ENCODE measurements around the gene STAC.

- TF ChIP-seq MAFK (IDR thresholded peaks at IDR 0.05; ENCODE audit: low read length) (no peak), EWSR1 (IDR thresholded peaks at IDR 0.05; ENCODE audit: borderline replicate concordance, low read depth, partially characterized antibody) (no peak), SMAD4 (CRISPR knock-in tag; conservative IDR thresholded peaks at IDR 0.05) (no peak), MAZ (CRISPR knock-in tag; conservative IDR thresholded peaks at IDR 0.05 in 1 of 2, IDR thresholded peaks at IDR 0.05 in 1 of 2) (no peak), FOXP1 (CRISPR knock-in tag; IDR thresholded peaks at IDR 0.05) (no peak), ZFPM2 (CRISPR knock-in tag; IDR thresholded peaks at IDR 0.05) (no peak), LEF1 (IDR thresholded peaks at IDR 0.05) (no peak), ZFP36 (IDR thresholded peaks at IDR 0.05; ENCODE audit: low read depth, low read length, partially characterized antibody) (no peak), TGIF2 (CRISPR knock-in tag; IDR thresholded peaks at IDR 0.05) (no peak), EZH2 (IDR thresholded peaks at IDR 0.05; ENCODE audit: borderline replicate concordance, low read depth, low read length) (no peak)
- TF ChIP-seq, protein P1, sequence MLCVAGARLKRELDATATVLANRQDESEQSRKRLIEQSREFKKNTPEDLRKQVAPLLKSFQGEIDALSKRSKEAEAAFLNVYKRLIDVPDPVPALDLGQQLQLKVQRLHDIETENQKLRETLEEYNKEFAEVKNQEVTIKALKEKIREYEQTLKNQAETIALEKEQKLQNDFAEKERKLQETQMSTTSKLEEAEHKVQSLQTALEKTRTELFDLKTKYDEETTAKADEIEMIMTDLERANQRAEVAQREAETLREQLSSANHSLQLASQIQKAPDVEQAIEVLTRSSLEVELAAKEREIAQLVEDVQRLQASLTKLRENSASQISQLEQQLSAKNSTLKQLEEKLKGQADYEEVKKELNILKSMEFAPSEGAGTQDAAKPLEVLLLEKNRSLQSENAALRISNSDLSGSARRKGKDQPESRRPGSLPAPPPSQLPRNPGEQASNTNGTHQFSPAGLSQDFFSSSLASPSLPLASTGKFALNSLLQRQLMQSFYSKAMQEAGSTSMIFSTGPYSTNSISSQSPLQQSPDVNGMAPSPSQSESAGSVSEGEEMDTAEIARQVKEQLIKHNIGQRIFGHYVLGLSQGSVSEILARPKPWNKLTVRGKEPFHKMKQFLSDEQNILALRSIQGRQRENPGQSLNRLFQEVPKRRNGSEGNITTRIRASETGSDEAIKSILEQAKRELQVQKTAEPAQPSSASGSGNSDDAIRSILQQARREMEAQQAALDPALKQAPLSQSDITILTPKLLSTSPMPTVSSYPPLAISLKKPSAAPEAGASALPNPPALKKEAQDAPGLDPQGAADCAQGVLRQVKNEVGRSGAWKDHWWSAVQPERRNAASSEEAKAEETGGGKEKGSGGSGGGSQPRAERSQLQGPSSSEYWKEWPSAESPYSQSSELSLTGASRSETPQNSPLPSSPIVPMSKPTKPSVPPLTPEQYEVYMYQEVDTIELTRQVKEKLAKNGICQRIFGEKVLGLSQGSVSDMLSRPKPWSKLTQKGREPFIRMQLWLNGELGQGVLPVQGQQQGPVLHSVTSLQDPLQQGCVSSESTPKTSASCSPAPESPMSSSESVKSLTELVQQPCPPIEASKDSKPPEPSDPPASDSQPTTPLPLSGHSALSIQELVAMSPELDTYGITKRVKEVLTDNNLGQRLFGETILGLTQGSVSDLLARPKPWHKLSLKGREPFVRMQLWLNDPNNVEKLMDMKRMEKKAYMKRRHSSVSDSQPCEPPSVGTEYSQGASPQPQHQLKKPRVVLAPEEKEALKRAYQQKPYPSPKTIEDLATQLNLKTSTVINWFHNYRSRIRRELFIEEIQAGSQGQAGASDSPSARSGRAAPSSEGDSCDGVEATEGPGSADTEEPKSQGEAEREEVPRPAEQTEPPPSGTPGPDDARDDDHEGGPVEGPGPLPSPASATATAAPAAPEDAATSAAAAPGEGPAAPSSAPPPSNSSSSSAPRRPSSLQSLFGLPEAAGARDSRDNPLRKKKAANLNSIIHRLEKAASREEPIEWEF (CRISPR knock-in tag; IDR thresholded peaks at IDR 0.05) = no peak
- TF ChIP-seq, protein P2, sequence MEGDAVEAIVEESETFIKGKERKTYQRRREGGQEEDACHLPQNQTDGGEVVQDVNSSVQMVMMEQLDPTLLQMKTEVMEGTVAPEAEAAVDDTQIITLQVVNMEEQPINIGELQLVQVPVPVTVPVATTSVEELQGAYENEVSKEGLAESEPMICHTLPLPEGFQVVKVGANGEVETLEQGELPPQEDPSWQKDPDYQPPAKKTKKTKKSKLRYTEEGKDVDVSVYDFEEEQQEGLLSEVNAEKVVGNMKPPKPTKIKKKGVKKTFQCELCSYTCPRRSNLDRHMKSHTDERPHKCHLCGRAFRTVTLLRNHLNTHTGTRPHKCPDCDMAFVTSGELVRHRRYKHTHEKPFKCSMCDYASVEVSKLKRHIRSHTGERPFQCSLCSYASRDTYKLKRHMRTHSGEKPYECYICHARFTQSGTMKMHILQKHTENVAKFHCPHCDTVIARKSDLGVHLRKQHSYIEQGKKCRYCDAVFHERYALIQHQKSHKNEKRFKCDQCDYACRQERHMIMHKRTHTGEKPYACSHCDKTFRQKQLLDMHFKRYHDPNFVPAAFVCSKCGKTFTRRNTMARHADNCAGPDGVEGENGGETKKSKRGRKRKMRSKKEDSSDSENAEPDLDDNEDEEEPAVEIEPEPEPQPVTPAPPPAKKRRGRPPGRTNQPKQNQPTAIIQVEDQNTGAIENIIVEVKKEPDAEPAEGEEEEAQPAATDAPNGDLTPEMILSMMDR (IDR thresholded peaks at IDR 0.05 in 2 of 3, conservative IDR thresholded peaks at IDR 0.05 in 1 of 3; ENCODE audit: insufficient read depth in 2 of 3, low read depth in 1 of 3, low read length in 3 of 3) = no peak
- TF ChIP-seq, protein P3, sequence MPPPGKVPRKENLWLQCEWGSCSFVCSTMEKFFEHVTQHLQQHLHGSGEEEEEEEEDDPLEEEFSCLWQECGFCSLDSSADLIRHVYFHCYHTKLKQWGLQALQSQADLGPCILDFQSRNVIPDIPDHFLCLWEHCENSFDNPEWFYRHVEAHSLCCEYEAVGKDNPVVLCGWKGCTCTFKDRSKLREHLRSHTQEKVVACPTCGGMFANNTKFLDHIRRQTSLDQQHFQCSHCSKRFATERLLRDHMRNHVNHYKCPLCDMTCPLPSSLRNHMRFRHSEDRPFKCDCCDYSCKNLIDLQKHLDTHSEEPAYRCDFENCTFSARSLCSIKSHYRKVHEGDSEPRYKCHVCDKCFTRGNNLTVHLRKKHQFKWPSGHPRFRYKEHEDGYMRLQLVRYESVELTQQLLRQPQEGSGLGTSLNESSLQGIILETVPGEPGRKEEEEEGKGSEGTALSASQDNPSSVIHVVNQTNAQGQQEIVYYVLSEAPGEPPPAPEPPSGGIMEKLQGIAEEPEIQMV (tag; conservative IDR thresholded peaks at IDR 0.05; ENCODE audit: low read depth) = no peak
- TF ChIP-seq, protein P4, sequence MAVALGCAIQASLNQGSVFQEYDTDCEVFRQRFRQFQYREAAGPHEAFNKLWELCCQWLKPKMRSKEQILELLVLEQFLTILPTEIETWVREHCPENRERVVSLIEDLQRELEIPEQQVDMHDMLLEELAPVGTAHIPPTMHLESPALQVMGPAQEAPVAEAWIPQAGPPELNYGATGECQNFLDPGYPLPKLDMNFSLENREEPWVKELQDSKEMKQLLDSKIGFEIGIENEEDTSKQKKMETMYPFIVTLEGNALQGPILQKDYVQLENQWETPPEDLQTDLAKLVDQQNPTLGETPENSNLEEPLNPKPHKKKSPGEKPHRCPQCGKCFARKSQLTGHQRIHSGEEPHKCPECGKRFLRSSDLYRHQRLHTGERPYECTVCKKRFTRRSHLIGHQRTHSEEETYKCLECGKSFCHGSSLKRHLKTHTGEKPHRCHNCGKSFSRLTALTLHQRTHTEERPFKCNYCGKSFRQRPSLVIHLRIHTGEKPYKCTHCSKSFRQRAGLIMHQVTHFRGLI (CRISPR knock-in tag; IDR thresholded peaks at IDR 0.05) = no peak
These were observed 168.4 kb downstream of the STAC start for GRCh38 chr3:36548712-36549111.

Measured in K562 (cell line).